ENCODE measurements around the gene SOCS1. TPM values are rescaled to one million over a fixed set of nuclear protein-coding genes. Genes with fewer than 3 reads are reported as not detected.

The SOCS1 gene
- total RNA-seq, 1 donor from 2014 or later: 7.4 TPM

DNA sequence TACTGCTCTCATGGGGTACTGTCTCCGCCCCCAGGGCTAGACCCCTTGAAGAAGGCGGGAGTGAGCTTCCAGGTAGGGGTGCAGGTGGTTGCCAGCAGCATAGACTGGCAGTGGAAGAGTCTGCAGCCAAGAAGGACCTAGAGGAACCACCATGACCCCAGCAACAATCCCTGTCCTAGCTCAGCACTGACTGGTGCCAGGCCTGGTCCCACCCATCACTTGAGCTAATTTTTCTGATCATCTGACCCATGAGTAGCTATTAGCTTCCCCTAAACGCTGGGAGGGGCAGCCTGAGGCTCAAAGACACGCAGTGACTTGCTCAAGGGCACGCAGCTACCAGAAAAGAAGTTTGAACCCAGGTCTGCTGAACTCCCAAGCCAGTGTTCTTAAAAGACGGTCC lies 16.5 kb upstream of the SOCS1 start:
- DNase-seq (ENCODE audit: low spot score): no peak
- Mint-ChIP-seq H3K36me3 (ENCODE audit: low read depth, unreplicated experiment) (no peaks in the 10 kb centered on the region), H3K4me1 (ENCODE audit: unreplicated experiment) (no peaks in the 10 kb centered on the region), H3K27ac (ENCODE audit: unreplicated experiment) (no peak overlapping the region), H3K4me3 (ENCODE audit: unreplicated experiment) (no peak overlapping the region), H3K27me3 (ENCODE audit: unreplicated experiment) (peaks cover 9% of the 10 kb centered on the region), H3K9me3 (ENCODE audit: unreplicated experiment) (no peaks in the 10 kb centered on the region)
- no peak for TF ChIP-seq CTCF (IDR thresholded peaks at IDR 0.05; ENCODE audit: unreplicated experiment)

DNA sequence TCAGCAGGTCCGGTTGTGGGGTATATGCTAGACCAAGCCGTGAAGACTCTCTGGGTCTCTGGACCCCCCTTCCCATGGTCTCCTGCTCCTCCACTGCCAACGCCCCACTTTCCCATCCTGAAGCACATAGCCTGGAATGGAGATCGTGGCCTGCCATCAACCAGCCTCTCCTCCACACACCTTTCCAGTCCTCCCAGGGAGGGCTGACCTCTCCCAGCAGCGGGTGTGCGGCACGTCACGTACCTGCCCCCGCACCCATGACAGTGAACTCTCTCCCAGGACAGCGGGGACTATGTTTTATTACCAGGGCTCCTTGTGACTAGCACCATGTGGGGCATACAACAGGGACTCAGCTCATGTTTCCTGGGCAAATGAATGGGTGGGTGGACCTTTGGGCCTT lies 15.6 kb upstream of the SOCS1 start:
- Mint-ChIP-seq H3K9me3 (ENCODE audit: unreplicated experiment) (no peaks in the 10 kb centered on the region), H3K4me1 (ENCODE audit: unreplicated experiment) (no peaks in the 10 kb centered on the region), H3K4me3 (ENCODE audit: unreplicated experiment) (no peak overlapping the region), H3K27ac (ENCODE audit: unreplicated experiment) (no peak overlapping the region), H3K27me3 (ENCODE audit: unreplicated experiment) (peaks cover 6% of the 10 kb centered on the region), H3K36me3 (ENCODE audit: low read depth, unreplicated experiment) (no peaks in the 10 kb centered on the region)
- no peak for DNase-seq (ENCODE audit: low spot score)
- no peak for TF ChIP-seq CTCF (IDR thresholded peaks at IDR 0.05; ENCODE audit: unreplicated experiment)

DNA sequence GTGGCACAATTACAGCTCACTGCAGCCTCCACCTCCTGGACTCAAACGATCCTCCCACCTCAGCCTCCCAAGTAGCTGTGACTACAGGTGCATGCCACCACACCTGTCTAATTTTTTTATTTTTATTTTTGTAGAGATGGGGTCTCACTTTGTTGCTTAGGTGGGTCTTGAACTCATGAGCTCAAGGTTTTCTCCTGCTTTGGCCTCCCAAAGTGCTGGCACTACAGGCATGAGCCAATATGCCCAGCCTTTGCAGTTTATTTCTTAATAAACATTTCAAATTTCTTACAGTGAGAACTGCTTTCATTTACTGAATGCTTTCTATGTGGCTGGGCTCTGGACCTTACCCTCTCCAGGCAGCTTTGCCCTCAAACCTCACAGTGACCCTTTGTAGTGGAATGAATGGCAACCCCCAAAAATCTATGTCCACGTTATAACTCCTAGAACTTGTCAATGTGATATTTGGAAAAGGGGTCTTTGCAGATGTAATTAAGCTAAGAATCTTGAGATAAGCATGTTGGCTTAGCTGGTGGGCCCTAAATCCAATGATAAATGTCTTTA lies 14.7 kb upstream of the SOCS1 start:
- Mint-ChIP-seq H3K4me1 (ENCODE audit: unreplicated experiment) (no peaks in the 10 kb centered on the region), H3K4me3 (ENCODE audit: unreplicated experiment) (no peak overlapping the region), H3K36me3 (ENCODE audit: low read depth, unreplicated experiment) (no peaks in the 10 kb centered on the region), H3K27me3 (ENCODE audit: unreplicated experiment) (peaks cover 6% of the 10 kb centered on the region), H3K9me3 (ENCODE audit: unreplicated experiment) (no peaks in the 10 kb centered on the region), H3K27ac (ENCODE audit: unreplicated experiment) (no peak overlapping the region)
- DNase-seq (ENCODE audit: low spot score): no peak
- no peak for TF ChIP-seq CTCF (IDR thresholded peaks at IDR 0.05; ENCODE audit: unreplicated experiment)

DNA sequence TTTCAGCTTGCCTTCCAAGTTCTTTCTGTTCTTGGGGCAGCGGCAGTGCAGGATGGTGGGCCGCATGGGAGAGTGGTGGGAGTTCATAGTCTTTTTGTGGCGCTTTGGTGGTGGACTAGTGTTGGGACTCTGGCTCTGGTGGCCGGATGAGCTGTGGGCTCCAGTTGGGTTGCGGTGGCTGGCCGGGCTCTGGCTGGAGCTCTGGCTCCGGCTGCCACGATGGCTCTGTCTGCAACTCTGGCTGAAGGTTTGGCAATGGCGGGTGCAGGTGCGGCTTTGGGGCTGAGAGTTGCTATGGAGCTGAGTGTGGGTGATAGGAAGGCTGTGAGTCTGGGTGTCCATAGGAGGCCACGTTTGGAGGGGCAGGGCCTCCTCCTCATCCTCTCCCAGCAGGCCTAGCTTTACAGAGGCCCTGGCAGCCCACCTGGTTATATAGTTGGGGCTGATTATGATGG lies 12.9 kb upstream of the SOCS1 start, which contains the start of gene TNP2:
Gene TNP2 (minus strand): TSS at position 405 of the 455 bp plus-strand sequence. CDS start 63 bp downstream, at position 342.
- no peak for TF ChIP-seq CTCF (IDR thresholded peaks at IDR 0.05; ENCODE audit: unreplicated experiment)
- Mint-ChIP-seq H3K4me1 (ENCODE audit: unreplicated experiment) (no peaks in the 10 kb centered on the region), H3K27ac (ENCODE audit: unreplicated experiment) (no peak within 1 kb of the TSS), H3K36me3 (ENCODE audit: low read depth, unreplicated experiment) (no peaks in the 10 kb centered on the region), H3K27me3 (ENCODE audit: unreplicated experiment) (peaks cover 6% of the 10 kb centered on the region), H3K4me3 (ENCODE audit: unreplicated experiment) (no peak within 1 kb of the TSS), H3K9me3 (ENCODE audit: unreplicated experiment) (no peaks in the 10 kb centered on the region)
- no peak for DNase-seq (ENCODE audit: low spot score)

- no peaks in the 10 kb centered on the region for H3K4me1 Mint-ChIP-seq (ENCODE audit: unreplicated experiment)
- peaks cover 2% of the 10 kb centered on the region for H3K27me3 Mint-ChIP-seq (ENCODE audit: unreplicated experiment)
- H3K36me3 Mint-ChIP-seq (ENCODE audit: low read depth, unreplicated experiment): no peaks in the 10 kb centered on the region
- no peak overlapping the region for H3K27ac Mint-ChIP-seq (ENCODE audit: unreplicated experiment)
- no peak for TF ChIP-seq CTCF (IDR thresholded peaks at IDR 0.05; ENCODE audit: unreplicated experiment)
- H3K9me3 Mint-ChIP-seq (ENCODE audit: unreplicated experiment): no peaks in the 10 kb centered on the region
- no peak for DNase-seq (ENCODE audit: low spot score)
- H3K4me3 Mint-ChIP-seq (ENCODE audit: unreplicated experiment): no peak overlapping the region
Observed at GRCh38 chr16:11265124-11265523, 9.1 kb upstream of the SOCS1 start.
